ENCODE data around the gene GLOD5. TPM values are rescaled to one million over a fixed set of nuclear protein-coding genes. Genes with fewer than 3 reads are reported as not detected.

The GLOD5 gene
- total and polyA plus RNA-seq, 9 of the 15 experiments (the other 6 are each of a cell fraction or from before 2014, with no cell fraction given) = 0.27 to 4.4 (median 2.2) TPM

GRCh38 chrX:48800574-48801279 lies 39.2 kb downstream of the GLOD5 start (continued):
- TF ChIP-seq ZMIZ1 (IDR thresholded peaks at IDR 0.05; ENCODE audit: low read depth in 2 of 2, low read length in 2 of 2) (peak in 1 of 2 experiments; percentile 98; a peak in 2 of 4 replicates), SMC3 (conservative IDR thresholded peaks at IDR 0.05; ENCODE audit: insufficient read depth, low read depth, low read length) (no peak), TCF15 (CRISPR knock-in tag; IDR thresholded peaks at IDR 0.05) (no peak), PHB (CRISPR knock-in tag; IDR thresholded peaks at IDR 0.05) (no peak), CHAMP1 (IDR thresholded peaks at IDR 0.05) (no peak), LEF1 (IDR thresholded peaks at IDR 0.05) (peak; percentile 97), DACH1 (IDR thresholded peaks at IDR 0.05; ENCODE audit: partially characterized antibody) (peak; percentile 30), FOXA1 (IDR thresholded peaks at IDR 0.05; ENCODE audit: borderline replicate concordance) (no peak), ZNF75A (CRISPR knock-in tag; IDR thresholded peaks at IDR 0.05) (no peak), THRB (CRISPR knock-in tag; conservative IDR thresholded peaks at IDR 0.05) (no peak), ZNF263 (CRISPR knock-in tag; IDR thresholded peaks at IDR 0.05; ENCODE audit: borderline replicate concordance) (no peak), CREB3 (tag; conservative IDR thresholded peaks at IDR 0.05; ENCODE audit: low read depth) (no peak; the same call in 1 of the 2 replicates), CBX5 (IDR thresholded peaks at IDR 0.05; ENCODE audit: borderline replicate concordance, low read depth) (0 out of 2 replicates have a peak, but pooled peaks have one; percentile 17), FOXO4 (CRISPR knock-in tag; IDR thresholded peaks at IDR 0.05) (no peak), ZKSCAN8 (CRISPR knock-in tag; IDR thresholded peaks at IDR 0.05) (peak; percentile 68; the same call in 1 of the 2 replicates), PURB (CRISPR knock-in tag; IDR thresholded peaks at IDR 0.05; ENCODE audit: low read depth) (no peak), NFIC (IDR thresholded peaks at IDR 0.05) (peak; percentile 94)
